ENCODE measurements around the gene ATP1A1.

Gene ATP1A1

GRCh38 chr1:116373431-116374352 is 648 bp downstream of the ATP1A1 start:
- DNase-seq, result peak; percentile 50

GRCh38 chr1:116374353-116375147 is 1.5 kb downstream of the ATP1A1 start:
- DNase-seq, result peak; percentile 14

- no peak for DNase-seq
Measured at GRCh38 chr1:116375148-116375886, 2.3 kb downstream of the ATP1A1 start.

- no peak for DNase-seq
Measured at GRCh38 chr1:116375887-116376728, 3.1 kb downstream of the ATP1A1 start.

GRCh38 chr1:116376729-116377086 is 3.7 kb downstream of the ATP1A1 start:
- no peak for DNase-seq

GRCh38 chr1:116377541-116378529 is 4.8 kb downstream of the ATP1A1 start:
- DNase-seq, result peak; percentile 35

GRCh38 chr1:116379057-116379630 is 6.1 kb downstream of the ATP1A1 start:
- DNase-seq, result no peak

- no peak for DNase-seq
Measured at GRCh38 chr1:116379674-116380498, 6.8 kb downstream of the ATP1A1 start.

GRCh38 chr1:116380499-116381242 is 7.6 kb downstream of the ATP1A1 start:
- DNase-seq, result no peak

GRCh38 chr1:116382321-116382720 is 9.3 kb downstream of the ATP1A1 start:
- DNase-seq, result no peak

- no peak for DNase-seq
Measured at GRCh38 chr1:116382857-116383483, 9.9 kb downstream of the ATP1A1 start.

GRCh38 chr1:116386042-116386441 is 13.0 kb downstream of the ATP1A1 start:
- DNase-seq, result no peak

- DNase-seq, result no peak
Measured at GRCh38 chr1:116387551-116387950, 14.5 kb downstream of the ATP1A1 start.

GRCh38 chr1:116388122-116388521 is 15.1 kb downstream of the ATP1A1 start:
- DNase-seq, result no peak

- no peak for DNase-seq
Measured at GRCh38 chr1:116389013-116389412, 16.0 kb downstream of the ATP1A1 start.

- DNase-seq, result no peak
Measured at GRCh38 chr1:116389686-116390085, 16.6 kb downstream of the ATP1A1 start.

GRCh38 chr1:116390195-116390594 is 17.2 kb downstream of the ATP1A1 start:
- peak; percentile 23 for DNase-seq

- DNase-seq, result no peak
Measured at GRCh38 chr1:116391185-116391584, 18.1 kb downstream of the ATP1A1 start.

All from effector CD4-positive, alpha-beta T cell (primary cell).